GM18499 (cell line): ENCODE results near the gene EPB41L3.
"Not testable (repeated sequence)": the region's sequence is repeated elsewhere in the genome, so short reads cannot be mapped to it uniquely, and the experiment has no call there.

Experiments used
- ATAC-seq: cut with Tn5 transposase; IDR thresholded peaks from one replicate; pipeline ENCODE4 v1.9.1; 2021; ENCODE audit warnings: moderate number of reproducible peaks; ENCODE audit not compliant: insufficient read depth, unreplicated experiment

Gene EPB41L3

DNA sequence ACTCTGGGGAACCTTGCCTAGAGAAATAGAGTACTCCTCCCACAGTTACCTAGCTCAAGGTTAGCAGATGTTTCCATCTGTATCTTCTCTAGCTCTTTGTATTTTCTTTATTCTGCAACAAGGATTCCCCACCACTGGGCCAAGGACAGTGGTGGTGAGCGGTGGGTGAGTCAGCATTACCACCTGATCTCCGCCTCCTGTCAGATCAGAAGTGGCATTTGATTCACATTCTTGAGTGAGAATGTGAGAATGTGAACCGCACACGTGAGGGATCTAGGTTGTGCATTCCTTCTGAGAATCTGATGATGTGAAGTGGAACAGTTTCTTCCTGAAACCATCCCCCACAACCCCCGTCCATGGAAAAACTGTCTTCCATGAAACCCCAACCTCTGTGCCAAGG lies 9.0 kb downstream of the EPB41L3 start:
- no peak for ATAC-seq

DNA sequence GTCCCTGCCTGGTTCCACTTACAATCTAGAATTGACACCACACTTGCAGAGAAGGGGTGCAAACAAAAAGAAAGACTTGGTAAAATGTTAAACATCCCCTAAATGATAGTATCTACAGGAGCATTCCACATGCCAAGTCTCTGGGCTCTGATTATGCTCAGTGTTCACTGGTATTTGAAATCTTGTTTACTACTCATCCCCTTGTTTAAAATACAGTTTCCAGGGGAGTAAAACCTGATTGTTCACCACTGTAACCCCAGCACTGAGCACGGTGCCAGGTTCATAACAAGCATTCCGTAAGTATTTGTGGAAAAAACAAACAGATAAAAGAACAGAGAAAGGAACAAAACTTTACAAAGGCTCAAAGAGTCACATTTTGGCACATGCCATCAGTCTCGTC lies 11.7 kb downstream of the EPB41L3 start:
- ATAC-seq: no peak

GRCh38 chr18:5530629-5531178 lies 13.1 kb downstream of the EPB41L3 start:
- no peak for ATAC-seq

DNA sequence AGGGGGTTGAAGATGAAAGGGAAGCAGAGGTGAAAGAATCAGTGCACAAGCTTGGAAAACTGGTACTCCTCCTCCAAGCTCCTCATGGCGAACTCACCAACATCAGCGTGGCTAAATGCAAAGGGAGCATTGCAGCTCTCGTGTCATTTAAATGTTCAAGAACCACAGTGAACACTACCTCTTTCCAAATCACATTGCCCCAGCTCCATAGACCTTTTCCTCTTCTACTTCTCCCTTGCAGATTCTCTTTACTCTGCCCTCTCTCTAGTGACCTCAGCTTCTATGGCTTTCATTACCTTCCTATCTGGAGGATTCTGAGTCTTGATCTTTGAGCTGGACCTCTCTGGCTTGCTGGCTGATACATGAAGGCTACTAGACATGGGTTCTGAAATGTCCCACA lies 14.3 kb downstream of the EPB41L3 start:
- no peak for ATAC-seq

DNA sequence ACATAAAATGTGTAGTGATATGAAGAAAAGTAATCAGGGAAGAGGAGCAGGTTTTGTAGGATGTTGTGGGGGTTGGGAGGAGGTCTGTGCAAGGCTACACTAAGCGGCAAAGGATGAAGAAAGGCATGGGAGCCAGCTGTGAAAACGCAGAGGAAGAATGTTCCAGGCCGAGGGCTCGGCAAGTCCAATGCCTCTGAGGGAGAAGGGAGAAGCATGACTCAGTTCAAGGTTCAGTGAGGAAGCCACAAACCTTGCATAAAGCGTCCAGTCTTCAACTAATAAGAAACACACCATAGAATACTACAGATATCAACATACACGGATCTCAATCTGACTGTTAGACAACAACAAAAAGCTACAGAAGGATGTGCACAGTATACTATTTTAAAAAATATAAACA lies 16.2 kb downstream of the EPB41L3 start:
- no peak for ATAC-seq

- ATAC-seq: no peak
Measured at GRCh38 chr18:5524660-5525059, 19.1 kb downstream of the EPB41L3 start.

- ATAC-seq: no peak
Measured at GRCh38 chr18:5521000-5521399, 22.8 kb downstream of the EPB41L3 start.

GRCh38 chr18:5520464-5520863 lies 23.3 kb downstream of the EPB41L3 start:
- ATAC-seq: no peak

DNA sequence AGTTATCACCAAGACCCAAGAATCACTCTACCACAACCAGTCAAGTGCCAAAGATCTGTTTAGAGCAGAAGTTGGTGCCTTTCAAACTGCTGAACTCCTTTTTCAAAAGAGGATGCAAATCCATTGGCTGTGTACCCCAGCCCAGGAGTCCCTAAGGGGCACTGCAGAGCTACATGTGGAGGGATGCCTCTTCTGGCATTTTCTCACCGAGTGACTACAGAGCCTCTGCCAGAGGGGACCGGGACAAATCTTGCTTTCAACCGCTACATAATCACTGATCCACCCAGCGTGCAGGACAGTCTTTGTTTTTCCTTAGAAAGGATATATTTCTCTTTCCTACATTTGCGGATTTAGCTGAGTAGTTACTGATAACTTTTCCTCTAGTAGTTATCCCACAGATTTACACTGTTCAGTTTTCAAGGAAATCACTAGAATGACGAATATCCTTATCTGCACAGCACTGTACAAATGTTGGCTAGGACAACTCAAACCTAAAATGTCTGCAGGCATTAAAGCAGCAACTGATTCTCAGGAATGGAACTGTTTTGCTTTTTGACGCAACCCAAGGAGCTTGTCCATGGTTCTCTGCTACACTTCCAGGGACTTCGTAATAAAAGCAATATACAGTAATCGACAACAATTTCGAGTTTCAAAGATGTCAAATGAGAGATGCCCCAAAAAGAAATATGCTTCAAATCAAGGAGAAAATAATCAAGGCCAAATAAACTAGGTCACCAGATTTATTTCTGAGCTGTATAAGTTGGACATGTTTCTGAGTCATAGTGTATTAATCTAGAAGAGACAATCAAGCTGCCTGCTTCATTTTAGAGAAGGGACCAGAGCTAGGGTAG lies 24.1 kb downstream of the EPB41L3 start:
- no peak for ATAC-seq

GRCh38 chr18:5518899-5519371 lies 24.9 kb downstream of the EPB41L3 start:
- no peak for ATAC-seq

DNA sequence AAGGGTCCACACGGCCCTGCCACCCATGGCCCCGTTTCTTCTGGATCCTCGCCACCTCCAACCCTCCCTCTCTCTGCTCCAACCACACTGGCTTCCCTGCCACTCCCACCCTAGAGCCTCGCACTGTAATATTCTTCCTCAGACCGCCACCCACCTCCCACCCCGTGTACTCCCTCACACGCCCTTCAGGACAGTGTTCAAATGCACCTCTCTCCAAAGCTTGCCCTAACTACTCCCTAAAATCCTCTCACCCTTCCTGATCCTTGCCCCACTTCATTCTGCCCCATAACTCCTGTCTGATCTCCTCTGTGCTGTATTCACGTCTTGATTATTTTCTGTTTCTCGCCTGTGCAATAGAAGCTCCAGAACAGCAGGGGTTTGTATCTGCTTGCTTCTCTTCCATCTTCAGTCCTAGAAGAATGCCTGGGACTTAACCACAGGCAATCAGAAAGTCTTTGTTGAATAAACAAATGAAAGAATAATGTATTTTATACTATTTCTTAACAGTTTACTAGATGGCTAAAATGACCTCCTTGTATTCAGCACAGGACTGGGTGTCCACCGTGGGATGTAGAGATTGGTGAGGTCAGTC lies 25.5 kb downstream of the EPB41L3 start:
- no peak for ATAC-seq

- ATAC-seq: no peak
Measured at GRCh38 chr18:5516841-5517240, 27.0 kb downstream of the EPB41L3 start.

- ATAC-seq: no peak
Measured at GRCh38 chr18:5515011-5515784, 28.6 kb downstream of the EPB41L3 start.

GRCh38 chr18:5513947-5514346 lies 29.9 kb downstream of the EPB41L3 start:
- no peak for ATAC-seq

GRCh38 chr18:5512176-5512575 lies 31.6 kb downstream of the EPB41L3 start:
- no peak for ATAC-seq

GRCh38 chr18:5511541-5511940 lies 32.3 kb downstream of the EPB41L3 start:
- not testable (repeated sequence) for ATAC-seq

- ATAC-seq: no peak
Measured at GRCh38 chr18:5510135-5510846, 33.5 kb downstream of the EPB41L3 start.

GRCh38 chr18:5508821-5509220 lies 35.0 kb downstream of the EPB41L3 start:
- no peak for ATAC-seq

- ATAC-seq: no peak
Measured at GRCh38 chr18:5507756-5508155, 36.0 kb downstream of the EPB41L3 start.

- ATAC-seq: no peak
Measured at GRCh38 chr18:5506174-5506573, 37.6 kb downstream of the EPB41L3 start.
